Measurements from ENCODE around the gene KLF15.

Gene KLF15

DNA sequence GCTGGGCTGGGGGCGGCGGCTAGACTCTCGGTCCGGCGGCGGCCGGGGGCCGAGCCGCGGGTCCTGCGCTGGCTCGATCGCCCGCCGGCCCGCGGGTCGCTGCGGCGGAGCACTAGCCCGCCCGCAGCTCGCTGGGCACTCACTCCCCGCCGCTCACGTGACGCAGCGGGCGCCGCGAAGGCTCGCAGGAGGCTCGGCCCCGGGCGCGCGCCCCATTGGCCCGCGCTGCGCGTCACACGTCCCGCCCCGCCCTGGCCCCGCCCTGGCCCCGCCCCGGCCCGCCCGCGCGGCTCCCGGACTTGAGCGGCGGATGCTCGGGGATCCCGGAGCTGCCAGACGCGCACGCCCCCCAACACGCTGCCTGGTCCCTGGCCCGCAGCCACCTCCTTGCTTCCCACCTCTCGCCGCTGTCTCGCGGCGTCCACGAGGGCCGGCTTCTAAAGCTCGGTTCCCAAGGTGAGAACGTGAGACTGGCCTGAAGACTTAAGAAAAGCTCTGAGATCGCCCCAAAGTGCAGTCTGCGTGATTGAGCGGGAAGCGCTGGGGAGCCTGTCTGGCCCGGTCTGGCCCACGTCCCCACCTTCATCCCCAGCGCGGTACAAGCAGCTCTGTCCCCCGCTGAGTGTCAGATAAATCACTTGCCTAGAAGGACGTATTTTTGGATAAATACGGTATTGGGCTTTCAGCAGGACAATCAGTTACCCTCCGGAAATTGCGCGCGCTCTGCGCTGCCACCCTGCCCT is at the start of gene KLF15:
TSS of gene KLF15 (minus strand) at position 114 of the 743 bp plus-strand sequence. CDS start 4,486 bp downstream, outside the sequence.
- DNase-seq = peak in 1 of 2 experiments; percentile 6

DNA sequence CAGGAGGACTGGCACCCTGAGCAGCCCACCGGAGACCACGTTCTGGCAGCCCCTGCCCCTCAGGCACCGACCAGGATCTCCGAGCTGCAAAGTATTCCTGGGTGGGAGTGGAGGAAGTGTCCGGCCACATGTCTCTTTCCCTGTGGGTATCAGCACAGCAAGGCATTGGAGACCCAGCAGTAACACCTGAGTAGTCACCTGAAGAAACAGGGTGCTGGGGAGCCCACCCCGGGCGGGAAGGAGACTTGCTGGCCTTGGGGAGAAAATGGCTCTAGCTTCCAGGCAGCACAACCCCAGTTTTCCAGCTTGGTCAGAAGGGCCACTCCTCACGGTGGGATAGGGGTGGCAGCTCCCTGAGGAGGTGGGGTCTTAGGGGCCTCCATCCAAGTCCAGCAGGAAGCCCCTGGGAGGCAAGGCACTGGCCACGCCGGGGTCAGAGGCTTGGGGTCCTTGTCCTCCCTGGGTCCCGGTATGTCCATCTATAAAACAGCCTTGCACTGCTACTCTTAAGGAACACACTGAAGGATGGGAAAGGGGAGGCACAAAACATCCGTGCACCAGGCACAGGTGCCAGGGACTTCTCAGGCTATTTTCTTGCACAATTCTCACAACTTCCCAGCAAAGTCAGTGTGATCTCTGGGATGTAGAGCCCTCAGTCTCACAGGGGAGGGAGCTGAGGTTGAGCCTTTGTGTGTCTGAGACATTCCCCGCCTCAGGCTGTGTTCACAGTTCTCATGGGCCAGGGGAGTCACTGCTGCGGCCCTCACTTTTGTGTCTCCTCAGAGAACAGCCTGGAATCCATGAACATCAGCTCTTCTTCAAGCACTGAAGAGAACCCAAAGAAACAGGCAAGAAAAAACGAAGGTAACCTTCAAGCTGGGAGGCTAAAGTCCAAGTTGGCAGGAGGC is 49.4 kb upstream of the KLF15 start:
- DNase-seq = no peak

DNA sequence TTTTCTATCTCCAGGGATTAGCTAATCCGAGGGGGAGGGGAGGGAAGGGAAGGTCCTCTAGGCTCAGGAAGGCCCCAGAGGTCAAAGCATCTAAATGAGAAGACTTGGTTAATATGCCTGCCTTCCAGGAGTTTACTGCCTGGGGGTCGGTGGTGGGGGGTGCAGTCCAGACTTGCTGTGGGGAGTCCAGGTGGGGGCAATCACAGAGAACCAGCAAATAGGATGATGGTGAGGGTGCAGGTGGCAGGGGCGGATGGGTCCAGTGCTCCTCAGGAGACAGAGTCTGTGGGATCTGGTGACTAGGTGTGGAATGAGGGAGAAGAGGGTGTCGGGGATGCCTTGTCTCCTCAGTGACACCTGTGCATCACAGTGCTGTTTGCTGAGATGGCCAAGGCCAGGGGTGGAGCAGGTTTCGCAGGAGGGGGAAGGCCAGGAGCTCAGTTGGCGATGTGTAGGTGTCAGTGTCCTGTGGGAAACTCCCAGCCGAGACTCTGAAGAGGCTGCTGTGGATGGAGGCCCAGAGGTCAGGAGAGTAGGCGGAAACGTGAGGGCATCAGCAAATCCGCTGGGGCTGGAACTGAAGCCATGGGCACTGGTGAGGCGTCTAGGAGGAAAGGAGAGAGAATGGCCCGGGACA is 45.6 kb upstream of the KLF15 start:
- DNase-seq = no peak

DNA sequence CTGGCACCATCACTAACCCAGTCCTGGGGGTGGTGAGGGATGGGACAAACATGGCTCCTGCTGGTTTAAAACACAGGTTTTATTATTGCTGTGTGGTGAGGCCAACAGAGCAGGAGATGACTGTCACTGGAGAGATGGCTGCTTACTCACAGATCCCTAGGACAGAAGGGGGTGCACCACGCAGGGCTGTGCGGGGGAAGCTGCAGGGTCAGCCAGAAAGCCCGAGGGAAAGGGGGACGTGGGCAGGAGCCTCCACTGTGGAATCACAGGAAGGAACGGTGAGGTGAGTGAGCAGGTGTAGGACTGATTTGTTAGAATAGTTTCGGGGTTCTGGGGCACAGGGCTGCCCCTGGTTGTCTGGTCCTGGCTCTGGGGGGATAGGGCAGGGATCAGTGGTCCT is 45.0 kb upstream of the KLF15 start:
- no peak for DNase-seq

DNA sequence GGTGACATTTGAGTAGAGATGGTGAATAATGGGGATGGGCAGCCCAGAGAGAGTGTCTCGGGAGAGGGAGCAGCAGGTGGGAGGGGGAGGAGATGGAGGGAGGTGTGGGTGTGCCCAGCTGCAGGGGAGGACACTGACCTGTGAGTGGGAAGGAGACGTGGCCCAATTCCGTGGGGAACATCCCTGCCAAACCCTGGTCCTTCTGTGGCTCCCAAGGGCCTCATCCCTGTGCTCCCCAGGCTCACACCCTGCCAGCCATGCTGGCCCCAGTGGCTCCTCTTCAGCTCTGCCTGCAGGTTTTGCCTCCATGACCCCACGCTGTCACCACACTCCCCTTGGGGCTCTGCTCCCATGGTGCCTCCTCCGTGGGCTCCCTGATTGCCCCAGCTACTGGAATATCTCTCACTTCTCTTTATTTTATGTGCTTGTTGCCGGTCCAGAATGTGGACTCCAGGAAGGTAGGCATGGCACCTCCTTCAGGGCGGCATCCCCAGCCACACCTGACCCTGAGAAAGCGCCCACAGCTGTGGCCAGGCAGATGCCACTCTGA is 44.5 kb upstream of the KLF15 start:
- no peak for DNase-seq

DNA sequence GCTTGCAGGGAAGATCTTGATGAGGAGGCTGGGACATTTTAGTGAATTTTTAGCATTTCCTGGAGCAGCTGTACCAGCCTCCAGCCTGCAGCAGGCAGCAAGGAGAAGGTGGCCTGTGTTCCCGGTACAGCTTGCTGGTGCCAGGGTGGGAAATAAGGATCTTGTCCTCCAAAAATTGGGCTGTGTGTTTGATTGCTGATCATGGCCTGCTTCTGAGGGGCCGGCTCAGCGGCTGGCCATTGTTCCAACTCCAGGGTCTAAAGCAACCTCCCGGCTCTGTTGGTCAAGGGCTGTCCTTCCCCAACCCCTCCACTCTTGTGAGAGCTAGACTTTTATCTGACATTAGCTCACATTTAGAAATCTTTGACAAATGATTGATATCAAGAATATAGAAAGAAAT is 42.5 kb upstream of the KLF15 start:
- DNase-seq = no peak

DNA sequence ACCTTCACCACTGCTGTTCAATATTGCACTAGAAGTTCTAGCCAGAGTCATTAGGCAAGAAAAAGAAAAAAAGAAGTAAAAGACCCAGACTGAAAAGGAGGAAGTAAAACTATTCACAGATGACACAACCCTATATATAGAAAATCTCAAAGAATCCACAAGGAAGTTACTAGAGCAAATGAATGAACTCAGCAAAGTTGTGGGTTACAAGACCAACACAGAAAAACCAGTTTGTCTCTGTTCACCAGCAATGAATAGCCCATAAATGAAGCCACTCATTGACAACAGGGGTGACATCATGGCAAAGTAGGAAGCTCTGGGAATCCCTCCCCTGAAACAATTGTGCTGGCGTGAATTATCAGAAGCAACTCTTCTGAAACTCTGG is 42.1 kb upstream of the KLF15 start:
- DNase-seq = peak; percentile 66 to 72

DNA sequence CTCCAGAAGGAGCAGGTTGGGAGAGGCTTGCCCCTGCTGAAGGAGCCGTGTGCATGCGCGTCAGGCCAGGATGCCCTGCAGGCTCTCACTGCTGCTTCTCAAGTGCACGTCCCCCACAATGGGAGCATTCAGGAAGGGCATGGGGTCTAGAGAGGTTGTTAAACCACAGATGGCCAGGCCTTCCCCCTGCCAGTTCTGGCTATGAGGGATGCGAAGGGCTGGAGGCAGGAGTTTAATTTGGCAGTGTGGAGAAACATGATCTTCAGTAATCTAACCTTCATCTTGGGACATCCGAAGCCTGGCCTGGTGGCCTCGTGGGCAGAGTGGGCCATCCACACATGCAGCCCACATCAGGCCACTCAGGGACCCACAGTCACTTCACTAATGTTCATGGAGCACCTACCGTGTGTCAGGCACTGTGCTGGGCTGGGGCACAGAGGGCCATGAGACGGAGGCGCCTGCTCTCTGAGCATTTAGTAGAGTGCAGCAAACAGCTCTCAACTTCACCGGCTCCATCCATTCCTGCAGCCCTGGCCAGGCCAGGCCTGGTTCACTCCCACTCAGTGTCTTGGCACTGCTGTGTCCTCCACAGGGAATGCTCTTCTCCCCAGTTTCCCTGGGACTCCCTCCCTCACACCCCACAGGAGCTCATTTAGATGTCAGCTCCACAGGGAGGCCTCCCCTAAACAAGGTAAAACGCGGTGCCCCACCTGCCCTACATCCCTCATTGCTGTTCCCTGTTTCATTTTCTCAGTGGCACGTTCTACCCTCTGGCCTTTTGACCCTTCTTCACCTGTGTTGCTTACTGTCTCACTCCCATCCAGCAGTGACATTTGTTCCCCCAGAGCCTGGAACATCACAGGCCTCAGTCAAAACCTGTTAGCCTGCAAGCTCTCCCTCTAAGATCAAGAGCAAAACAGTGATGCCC is 41.5 kb upstream of the KLF15 start:
- no peak for DNase-seq

DNA sequence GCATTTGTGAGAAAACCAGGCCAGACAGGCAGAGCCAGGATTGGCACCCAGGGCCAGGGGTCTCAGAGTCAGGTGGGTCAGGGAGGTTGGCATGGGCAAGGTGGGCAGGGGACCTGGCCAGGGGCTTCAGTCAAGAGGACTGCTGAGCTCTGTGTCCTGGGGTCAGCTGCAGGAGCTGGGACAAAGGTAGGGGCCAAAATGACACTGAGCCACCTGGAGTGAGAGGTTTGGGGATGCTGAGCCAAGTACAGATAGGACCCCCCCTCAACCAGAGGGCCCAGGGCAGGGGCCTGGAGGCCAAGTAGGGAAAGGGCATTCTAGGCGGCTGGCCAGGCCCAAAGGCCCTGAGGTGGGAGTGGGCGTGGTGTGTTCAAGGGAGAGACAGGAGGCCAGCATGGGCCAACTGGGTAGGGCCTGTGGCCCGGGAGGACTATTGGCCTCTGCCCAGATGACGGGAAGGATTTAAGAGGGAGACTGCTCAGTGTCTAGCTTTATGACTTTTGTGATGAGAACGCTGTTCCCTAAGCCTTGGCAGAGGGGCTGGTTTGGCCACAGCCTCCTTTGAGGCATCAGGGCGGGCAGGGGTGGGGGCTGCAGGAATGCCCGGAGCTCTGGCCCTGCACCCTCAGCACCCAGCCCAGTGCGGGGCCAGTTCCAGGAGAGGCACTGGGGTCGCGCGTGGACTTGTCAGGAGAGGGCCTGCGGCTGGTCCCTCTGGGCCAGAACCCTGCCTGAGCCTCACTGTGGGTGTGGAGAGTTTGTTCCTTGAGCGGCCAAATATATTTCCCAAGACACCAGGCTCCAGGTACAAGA is 40.6 kb upstream of the KLF15 start:
- no peak for DNase-seq

DNA sequence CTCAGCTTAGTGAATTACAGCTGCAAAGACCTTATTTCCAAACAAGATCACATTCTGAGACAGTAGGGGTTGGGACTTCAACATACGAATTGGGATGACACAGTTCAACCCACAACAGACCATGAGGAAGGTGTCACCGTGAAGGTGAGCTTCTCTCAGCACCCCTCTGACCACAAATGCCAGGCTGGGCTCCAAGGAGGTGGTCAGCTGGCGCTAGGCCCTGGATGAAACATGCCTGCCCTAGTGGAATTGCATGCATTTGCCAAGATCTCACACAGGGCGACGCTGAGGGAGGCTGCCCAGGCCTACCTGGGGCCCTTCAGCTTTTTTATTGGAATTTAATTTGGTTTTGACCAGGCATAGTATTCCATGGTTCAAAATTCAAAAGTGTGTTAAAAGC is 39.3 kb upstream of the KLF15 start:
- no peak for DNase-seq

DNA sequence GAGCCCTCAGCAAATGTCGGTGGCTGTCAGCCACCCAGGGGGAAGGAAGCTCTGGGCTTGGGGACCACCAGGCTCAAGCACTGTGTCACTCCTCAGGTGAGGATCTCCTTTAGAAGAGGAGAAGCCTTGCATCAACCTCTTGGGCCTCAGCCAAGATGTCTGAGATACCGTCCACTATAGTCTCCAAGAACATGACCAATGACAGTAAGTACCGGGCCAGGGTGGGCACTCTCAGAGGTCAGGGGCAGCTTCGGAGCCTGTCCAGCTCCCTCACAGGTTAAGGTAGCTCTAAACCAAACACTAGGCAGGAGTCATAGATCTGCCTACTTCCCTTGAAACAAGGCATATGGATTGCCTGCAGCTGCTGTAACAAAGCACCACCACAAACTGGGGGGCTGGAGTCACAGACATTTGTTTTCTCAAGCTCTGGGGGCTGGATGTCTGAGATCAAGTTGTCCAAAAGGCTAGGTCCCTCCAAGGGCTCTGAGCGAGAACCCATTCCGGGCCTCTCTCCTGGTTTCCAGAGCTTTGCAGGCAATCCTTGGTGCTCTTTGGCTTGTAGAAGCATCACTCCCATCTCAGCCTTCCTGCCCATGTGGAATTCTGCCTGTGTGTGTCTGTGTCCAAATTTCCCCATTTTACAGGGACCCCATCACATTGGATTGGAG is 38.8 kb upstream of the KLF15 start:
- DNase-seq = no peak

DNA sequence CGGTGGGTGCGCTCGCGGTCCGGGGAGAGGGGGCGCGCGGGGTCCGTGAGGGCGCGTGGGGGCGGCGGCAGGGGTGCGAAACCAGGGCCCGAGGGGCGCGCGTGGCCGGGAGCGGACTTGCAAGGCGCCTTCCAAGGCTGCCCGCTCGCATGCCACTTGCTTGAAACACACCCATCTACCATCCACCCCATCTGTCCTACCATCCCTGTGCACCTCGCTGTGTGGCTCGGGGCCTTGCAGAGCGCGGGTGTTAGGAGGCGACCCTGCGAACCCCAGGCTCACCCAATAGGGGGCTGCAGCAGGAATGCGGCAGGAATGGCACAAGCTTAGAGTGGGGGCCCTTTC is 37.7 kb upstream of the KLF15 start:
- no peak for DNase-seq

DNA sequence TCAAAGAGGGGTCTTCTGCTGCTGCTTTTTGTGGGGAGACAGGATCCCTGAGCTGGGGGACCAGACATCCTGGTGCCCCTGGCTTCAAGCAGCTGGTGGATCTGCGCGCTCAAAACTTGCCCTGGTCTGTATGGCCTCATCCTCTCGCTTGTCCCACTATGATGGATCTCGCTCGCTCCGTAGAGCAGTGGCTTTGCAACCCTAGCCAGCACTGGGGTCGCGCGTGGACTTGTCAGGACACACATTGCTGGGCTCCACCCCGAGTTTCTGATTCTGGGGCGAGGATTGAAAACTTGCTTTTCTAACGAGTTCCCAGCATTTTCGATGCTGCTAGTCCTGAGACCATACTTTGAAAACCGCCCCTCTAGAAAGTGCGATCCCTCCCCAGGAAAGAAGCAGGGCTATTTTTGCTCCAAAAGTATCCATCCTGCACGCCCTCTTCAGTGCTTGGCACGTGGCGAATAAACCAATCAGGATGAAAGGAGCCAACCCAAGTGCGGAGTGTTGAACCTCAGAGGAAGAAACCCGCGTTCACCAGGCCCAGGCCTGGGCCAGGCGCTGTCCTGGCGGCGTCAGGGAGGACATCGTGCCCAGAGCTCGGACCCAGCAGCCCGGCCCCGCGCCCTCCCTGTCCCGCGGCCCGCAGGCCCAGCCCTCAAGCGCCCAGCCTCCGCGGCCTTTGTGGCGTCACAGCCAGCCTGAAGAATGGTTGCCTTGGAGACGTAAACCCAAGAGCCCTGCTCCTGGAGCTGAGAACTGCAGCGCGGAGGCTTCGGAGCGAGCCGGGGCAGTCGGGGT is 37.2 kb upstream of the KLF15 start, which contains the start of gene CFAP100:
TSS of gene CFAP100 (plus strand) at position 731 of the 798 bp plus-strand sequence. CDS start 1,092 bp downstream, outside the sequence.
- DNase-seq = no peak

DNA sequence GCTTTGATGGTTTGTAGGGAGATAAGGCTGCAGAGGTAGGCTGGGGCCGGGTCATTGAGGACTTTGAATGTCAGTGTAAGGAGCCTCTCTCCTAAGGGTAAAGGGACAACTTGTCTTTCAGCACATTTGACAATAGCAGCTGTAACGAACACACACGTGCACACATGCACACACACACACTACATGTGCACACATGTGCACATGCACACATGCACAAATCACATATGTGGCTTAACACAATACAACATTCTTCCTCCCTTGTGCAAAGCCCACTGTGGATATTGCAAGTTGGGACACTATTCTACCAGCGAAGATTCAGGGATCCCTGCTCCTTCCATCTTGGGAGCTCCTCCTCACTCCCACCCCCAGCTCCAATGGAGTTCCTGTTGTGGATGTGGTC is 36.4 kb upstream of the KLF15 start:
- no peak for DNase-seq

DNA sequence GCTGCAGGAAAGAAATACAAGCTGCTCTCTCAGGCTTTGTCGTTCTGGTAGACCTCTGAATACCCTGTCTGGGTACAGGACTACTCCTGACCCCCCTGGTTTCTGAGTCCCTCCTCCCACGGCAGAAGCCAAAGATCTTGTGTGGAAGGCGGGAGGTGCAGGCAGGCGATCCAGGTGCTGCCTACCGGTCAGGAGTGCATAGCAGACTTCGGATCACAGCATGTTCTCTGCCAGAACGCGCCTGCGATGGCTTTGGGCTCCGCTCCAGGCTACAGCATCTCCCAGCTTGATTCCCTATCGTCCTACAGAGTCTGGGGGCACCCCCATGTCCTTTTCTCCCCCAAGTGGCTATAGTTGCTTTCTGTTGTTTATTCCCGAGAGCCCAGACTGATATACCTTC is 35.0 kb upstream of the KLF15 start:
- DNase-seq = no peak

DNA sequence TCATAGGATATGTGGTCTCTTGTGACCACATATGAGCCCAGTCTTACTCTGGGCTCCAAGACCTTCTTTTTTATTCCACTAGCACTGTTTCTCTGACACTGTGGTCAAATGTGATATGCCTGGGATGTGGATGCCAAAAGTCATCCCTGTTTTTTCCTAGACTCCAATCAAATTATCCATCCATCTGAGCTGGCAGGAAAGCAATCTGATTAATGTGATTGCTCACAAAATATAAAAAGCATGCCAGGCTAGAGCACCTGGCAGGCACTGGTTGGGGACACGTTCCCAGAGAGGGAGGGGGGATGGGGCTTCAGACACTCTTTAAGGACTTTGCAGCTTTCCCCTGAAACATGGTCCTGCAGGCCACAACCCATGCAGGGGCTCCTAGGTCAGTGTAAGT is 34.4 kb upstream of the KLF15 start:
- no peak for DNase-seq

DNA sequence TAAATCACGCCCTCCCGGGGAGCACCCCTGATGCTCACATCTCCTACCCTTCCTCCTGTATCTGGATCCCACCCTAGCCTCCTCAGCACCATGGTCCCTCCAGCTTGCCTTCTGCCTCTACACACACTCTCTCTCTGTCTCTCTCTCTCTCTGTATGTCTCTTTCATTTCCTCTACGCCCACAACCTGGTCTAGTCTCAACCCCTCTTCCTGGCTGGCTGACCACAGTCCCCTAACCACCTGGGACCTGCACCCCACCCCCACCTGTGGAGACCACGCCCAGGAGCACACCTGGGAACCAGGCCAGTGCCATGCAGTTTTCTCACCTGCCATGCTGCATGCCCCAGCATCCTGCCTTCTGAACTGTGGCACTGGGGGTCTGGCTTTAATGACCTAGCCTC is 33.5 kb upstream of the KLF15 start:
- no peak for DNase-seq

DNA sequence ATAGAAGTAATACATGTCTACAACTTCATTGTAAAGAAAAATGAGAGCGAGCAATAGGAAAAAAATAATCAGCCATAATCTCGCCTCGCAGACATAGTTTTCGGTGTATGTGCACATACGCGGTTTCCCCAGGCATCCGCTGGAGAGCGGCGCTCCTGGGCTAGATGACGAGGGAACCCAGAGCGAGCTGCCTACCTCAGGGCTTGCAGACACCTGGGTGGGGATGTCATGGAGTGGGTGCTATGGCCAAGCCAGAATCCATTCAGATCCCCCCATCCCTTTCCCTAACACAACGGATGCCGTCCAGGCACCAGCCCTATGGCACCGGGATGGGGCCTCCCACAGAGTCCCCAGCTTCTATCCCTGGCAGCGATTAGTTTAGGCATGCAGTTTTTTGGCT is 33.0 kb upstream of the KLF15 start:
- no peak for DNase-seq

DNA sequence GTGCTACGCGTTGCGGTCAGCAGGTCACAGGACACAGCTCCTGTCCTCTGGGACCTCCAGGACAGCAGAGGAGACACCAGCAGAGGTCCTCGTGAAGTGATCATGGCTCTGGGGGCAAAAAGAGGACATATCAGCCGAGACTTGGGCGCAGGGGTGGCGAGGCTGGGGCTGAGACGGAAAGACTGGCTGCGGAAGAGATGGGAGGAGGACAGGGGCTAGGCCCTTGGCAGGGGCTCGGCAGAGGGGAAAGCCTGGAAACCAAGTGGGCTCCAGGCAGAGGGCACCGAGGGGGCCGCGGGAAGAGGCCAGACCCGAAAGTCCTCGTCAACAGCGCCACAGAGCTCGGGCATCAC is 32.6 kb upstream of the KLF15 start:
- no peak for DNase-seq

All from AML-193 (cell line).